HG03280 (cell line): ENCODE measurements around the gene RIT2.
"Not testable (repeated sequence)": the region's sequence is repeated elsewhere in the genome, so short reads cannot be mapped to it uniquely, and the experiment has no call there.

Experiments
- ATAC-seq: cut with Tn5 transposase; IDR thresholded peaks from one replicate; pipeline ENCODE4 v1.9.1; 2021; ENCODE audit warnings: mild to moderate bottlenecking, moderate library complexity; ENCODE audit not compliant: unreplicated experiment

The RIT2 gene

DNA sequence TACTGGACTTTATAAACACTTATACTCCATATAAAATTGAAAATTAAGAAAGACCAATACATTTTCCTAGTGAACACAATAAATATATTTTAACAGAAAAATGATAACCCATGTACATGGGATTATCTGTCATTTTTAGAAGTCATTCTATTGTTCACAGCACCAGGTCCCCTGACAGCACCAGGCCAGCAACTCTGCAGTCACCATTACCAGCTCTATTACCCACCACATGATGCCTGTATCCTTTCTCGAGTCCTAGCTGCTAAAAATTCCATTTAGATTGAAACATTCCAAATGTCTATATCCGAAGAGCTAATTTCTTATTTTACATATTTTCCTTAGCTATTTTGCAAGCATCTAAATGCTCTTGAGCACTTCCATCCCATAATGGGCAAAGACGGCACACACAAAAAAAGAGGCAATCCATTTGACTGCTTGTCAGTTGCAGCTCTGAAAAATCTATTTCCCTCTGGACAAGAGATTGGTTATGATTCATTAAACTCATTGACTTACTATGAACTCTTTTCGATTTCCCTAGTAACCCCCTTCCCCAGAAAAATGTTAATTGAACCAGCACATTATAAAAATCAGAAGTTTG, 336.9 kb downstream of the RIT2 start:
- ATAC-seq, result no peak

- no peak for ATAC-seq
Measured at GRCh38 chr18:42778024-42778423, 337.5 kb downstream of the RIT2 start.

GRCh38 chr18:42773870-42774269, 341.6 kb downstream of the RIT2 start:
- no peak for ATAC-seq

- no peak for ATAC-seq
Measured at GRCh38 chr18:42771936-42772335, 343.5 kb downstream of the RIT2 start.

DNA sequence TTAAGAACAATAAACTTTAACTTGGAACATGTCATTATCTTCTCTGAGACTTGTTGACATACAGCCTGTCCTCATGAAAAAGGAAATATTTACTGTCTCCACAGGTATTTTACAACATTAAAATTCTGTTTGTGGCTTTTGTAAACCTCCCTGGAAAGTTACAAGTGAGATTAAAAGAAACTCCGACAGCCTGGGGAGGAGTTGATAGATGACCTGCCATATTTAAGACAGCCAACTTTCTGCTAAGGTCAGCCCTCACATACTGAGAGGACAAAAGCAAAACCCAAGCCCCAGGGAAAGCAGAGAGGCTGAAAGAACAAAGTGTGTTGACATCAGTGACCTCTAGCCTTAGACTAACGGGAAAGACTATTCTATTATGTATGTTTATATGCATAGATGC, 350.2 kb downstream of the RIT2 start:
- no peak for ATAC-seq

DNA sequence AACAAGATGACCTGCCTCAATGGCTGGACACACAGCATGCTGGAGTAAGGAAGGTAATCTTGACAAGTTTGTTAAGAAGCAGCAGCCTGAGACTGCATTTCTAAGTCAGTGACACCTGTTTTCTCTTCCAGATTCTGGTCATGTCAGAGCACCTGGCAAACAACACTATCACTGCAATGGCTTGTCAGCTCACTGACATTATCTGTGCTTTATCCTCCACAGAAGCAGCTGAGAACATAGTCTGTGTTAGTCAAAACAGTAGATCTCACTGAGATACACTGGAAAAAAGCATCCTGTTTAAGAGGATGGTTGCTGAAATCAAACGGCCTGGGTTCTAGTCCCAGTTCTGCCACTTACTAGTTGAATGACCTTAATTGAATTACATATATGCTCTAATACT, 355.2 kb downstream of the RIT2 start:
- ATAC-seq, result no peak

- ATAC-seq, result no peak
Measured at GRCh38 chr18:42758852-42759251, 356.6 kb downstream of the RIT2 start.

- no peak for ATAC-seq
Measured at GRCh38 chr18:42756214-42756613, 359.3 kb downstream of the RIT2 start.

GRCh38 chr18:42752916-42753315, 362.6 kb downstream of the RIT2 start:
- ATAC-seq, result no peak

GRCh38 chr18:42746794-42747193, 368.7 kb downstream of the RIT2 start:
- ATAC-seq, result no peak

- ATAC-seq, result no peak
Measured at GRCh38 chr18:42745931-42746330, 369.6 kb downstream of the RIT2 start.

GRCh38 chr18:42745171-42745570, 370.3 kb downstream of the RIT2 start:
- no peak for ATAC-seq

DNA sequence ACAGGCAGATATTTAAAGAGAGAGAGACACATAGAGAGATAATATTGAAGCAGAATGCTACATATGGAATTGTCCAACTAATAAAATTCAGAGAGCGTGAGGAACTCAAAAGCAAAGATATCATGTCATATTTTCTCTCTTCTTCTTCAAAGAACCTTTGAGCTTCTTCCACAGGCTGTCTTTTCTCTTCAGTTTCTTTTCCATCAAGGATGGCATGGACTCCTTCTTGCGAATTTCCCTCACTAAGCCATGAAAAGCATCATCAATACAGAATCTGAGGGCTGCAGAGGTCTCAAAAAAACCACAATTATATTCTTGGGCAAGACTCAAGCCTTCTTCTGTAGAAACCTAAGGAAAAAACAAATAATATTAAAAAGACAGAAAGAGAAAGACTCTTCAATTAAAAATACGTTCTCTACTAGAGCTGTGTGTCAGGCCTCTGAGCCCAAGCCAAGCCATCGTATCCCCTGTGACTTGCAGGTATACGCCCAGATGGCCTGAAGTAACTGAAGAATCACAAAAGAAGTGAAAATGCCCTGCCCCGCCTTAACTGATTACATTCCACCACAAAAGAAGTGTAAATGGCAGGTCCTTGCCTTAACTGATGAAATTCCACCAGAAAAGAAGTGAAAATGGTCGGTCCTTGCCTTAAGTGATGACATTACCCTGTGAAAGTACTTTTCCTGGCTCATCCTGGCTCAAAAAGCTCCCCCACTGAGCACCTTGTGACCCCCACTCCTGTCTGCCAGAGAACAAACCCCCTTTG, 371.9 kb downstream of the RIT2 start:
- ATAC-seq, result no peak

GRCh38 chr18:42742969-42743368, 372.5 kb downstream of the RIT2 start:
- ATAC-seq, result no peak

DNA sequence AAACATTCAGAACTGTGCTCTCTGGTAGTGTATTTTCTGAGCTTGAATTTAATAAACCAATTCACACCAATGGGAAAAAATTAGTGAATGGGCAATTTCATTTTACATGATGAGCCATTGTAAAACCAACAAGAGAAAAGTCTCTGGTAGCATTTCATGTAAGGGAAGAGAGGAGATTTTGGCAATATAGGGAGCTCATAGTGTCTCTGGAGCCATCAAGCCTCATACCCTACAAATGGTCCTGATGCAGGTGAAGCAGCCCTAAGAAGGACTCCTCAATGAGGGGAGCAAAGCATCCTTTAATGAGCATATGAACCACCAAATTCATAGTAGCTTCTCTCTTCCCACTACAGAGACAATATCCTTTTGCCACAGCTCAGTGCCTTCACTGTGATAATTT, 373.0 kb downstream of the RIT2 start:
- ATAC-seq, result no peak

- not testable (repeated sequence) for ATAC-seq
Measured at GRCh38 chr18:42741805-42742347, 373.6 kb downstream of the RIT2 start.

- ATAC-seq, result not testable (repeated sequence)
Measured at GRCh38 chr18:42741299-42741698, 374.2 kb downstream of the RIT2 start.

- no peak for ATAC-seq
Measured at GRCh38 chr18:42736074-42736473, 379.4 kb downstream of the RIT2 start.

- no peak for ATAC-seq
Measured at GRCh38 chr18:42734520-42734919, 381.0 kb downstream of the RIT2 start.

- ATAC-seq, result no peak
Measured at GRCh38 chr18:42730272-42730671, 385.2 kb downstream of the RIT2 start.

DNA sequence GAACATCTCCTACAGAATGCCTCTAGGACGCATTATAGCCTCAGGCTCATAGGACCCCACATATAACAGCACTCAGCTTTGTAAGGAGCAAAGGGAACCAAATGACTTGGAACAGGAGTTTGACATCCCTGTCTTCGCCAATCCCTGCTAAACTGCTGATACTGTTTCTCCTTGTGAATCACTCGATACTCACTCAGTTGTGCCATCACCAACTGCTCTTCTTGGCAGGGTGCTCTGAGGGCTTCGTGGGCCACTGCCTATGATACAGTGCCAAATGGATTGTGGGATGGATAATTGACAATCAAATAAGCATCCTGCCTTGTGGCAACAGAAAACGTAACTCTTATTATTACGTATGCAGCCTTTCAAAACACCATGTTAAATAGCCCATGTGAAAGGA, 396.3 kb downstream of the RIT2 start:
- ATAC-seq, result no peak

DNA sequence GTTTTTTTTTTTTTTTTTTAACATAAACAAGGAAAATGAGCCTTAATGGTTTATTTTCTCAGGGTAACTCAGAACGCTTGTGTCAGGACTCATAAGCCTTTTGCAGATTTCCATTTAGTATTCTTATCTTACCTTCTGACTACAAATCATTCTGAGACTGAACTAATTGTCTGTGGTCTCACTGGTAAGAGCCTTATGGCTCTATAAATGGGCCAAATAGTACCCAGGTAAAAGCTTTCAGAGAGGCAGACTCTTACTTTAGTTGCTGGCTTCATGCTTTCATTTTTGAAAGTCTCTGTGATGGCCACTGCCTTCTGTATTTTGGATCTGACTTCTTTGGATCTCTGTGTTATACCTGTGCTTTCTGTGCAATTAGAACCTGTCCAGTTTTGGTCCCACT, 403.4 kb downstream of the RIT2 start:
- no peak for ATAC-seq
